SK-N-SH (cell line): Measurements from ENCODE around the gene SGF29. TPM values are rescaled to one million over a fixed set of nuclear protein-coding genes. Genes with fewer than 3 reads are reported as not detected.

ENCODE experiments used
- CTCF ChIA-PET: fragments of 300-600, 350-600 bp; formaldehyde crosslinking; extraction: SDS; loops from one replicate; lab custom pipeline; 2021; lab: Yijun Ruan, JAX
- POLR2A ChIA-PET: fragments of 350-600 bp; sonication (Branson Sonifier 250); formaldehyde crosslinking; extraction: SDS; loops from one replicate; lab custom pipeline; 2020; ENCODE audit warnings: antibody characterized with exemption, inconsistent platforms; lab: Yijun Ruan, JAX
- DNase-seq: peaks from one replicate; pipeline ENCODE4 v3.0.0; 2012
- H2AFZ ChIP-seq: fragments of 200-600 bp; sonication (generic); 2 replicates; pipeline ENCODE4 v1.8.1; 2016; ENCODE audit warnings: antibody characterized with exemption, mild to moderate bottlenecking, low read depth
- H3F3A ChIP-seq: fragments of 200-600 bp; sonication (generic); replicated peaks from 2 replicates; pipeline ENCODE3; 2016; ENCODE audit warnings: antibody characterized with exemption, mild to moderate bottlenecking; ENCODE audit not compliant: insufficient read depth
- H3K27ac ChIP-seq, 2 experiments: fragments of 200-500 bp in 1 of 2; fragments of 200-600 bp in 1 of 2; sonication (Bioruptor generic) in 1 of 2; sonication (generic), shearing (Covaris generic) in 1 of 2; 2 replicates each; pipeline versions ENCODE4 v1.5.1 to v1.6.1; 2014 to 2016; ENCODE audit warnings: low read depth in 2 of 2, inconsistent platforms in 1 of 2, low read length in 1 of 2, mild to moderate bottlenecking in 1 of 2, mixed read lengths in 1 of 2
- H3K27me3 ChIP-seq: fragments of 200-600 bp; sonication (generic), shearing (Covaris generic); 2 replicates; pipeline ENCODE4 v1.6.1; 2016; ENCODE audit warnings: mixed run types; ENCODE audit not compliant: insufficient read depth
- H3K36me3 ChIP-seq, 2 experiments: fragments of 200-500 bp in 1 of 2; fragments of 200-600 bp in 1 of 2; sonication (Bioruptor generic) in 1 of 2; sonication (generic) in 1 of 2; replicated peaks in 1 of 2; 2 replicates each; pipeline versions ENCODE3 to v1.5.1; 2014 to 2016; ENCODE audit warnings: low read length in 1 of 2, mild to moderate bottlenecking in 1 of 2; ENCODE audit not compliant: insufficient read depth in 2 of 2, control insufficient read depth in 1 of 2
- H3K4me1 ChIP-seq, 2 experiments: fragments of 200-500 bp in 1 of 2; fragments of 200-600 bp in 1 of 2; sonication (Bioruptor generic) in 1 of 2; sonication (generic), shearing (Covaris generic) in 1 of 2; 2 replicates each; pipeline versions ENCODE4 v1.5.1 to v1.6.1; 2014 to 2016; ENCODE audit warnings: low read depth in 1 of 2, low read length in 1 of 2, mixed run types in 1 of 2; ENCODE audit not compliant: insufficient read depth in 2 of 2, control insufficient read depth in 1 of 2
- H3K4me2 ChIP-seq: fragments of 200-600 bp; sonication (generic), shearing (Covaris generic); 2 replicates; pipeline ENCODE4 v1.6.1; 2017; ENCODE audit warnings: mixed run types
- H3K4me3 ChIP-seq, 2 experiments: fragments of 200-500 bp in 1 of 2; fragments of 200-600 bp in 1 of 2; sonication (Bioruptor generic) in 1 of 2; sonication (generic), shearing (Covaris generic) in 1 of 2; 2 replicates each; pipeline versions ENCODE4 v1.5.1 to v1.8.1; 2014 to 2016; ENCODE audit warnings: low read depth in 2 of 2, inconsistent platforms in 1 of 2, low read length in 1 of 2, mild to moderate bottlenecking in 1 of 2, mixed read lengths in 1 of 2, moderate library complexity in 1 of 2
- H3K79me2 ChIP-seq: fragments of 200-600 bp; sonication (generic); 2 replicates; pipeline ENCODE4 v1.8.1; 2017; ENCODE audit warnings: mild to moderate bottlenecking; ENCODE audit not compliant: insufficient read depth
- H3K9ac ChIP-seq: fragments of 200-600 bp; sonication (generic); 2 replicates; pipeline ENCODE4 v1.6.1; 2017; ENCODE audit warnings: mixed run types
- H3K9me2 ChIP-seq: fragments of 200-600 bp; sonication (generic); 2 replicates; pipeline ENCODE4 v1.6.1; 2017; ENCODE audit warnings: mixed run types
- H3K9me3 ChIP-seq: fragments of 200-600 bp; sonication (generic); 2 replicates; pipeline ENCODE4 v1.6.1; 2017; ENCODE audit warnings: mixed run types, mild to moderate bottlenecking, moderate library complexity
- H4K20me1 ChIP-seq: fragments of 200-600 bp; sonication (generic); 2 replicates; pipeline ENCODE4 v1.6.1; 2017; ENCODE audit warnings: mild to moderate bottlenecking, mixed run types; ENCODE audit not compliant: insufficient read depth
- CHD2 ChIP-seq: fragments of 150-350 bp; IDR thresholded peaks from 2 replicates; pipeline ENCODE4 v1.6.1; 2018; ENCODE audit warnings: low read length; ENCODE audit not compliant: partially characterized antibody
- CTCF ChIP-seq: fragments of 200-600 bp; sonication (generic); IDR thresholded peaks from 2 replicates; pipeline ENCODE4 v1.6.1; 2017; ENCODE audit warnings: antibody characterized with exemption, mild to moderate bottlenecking, moderate library complexity
- ELF1 ChIP-seq: IDR thresholded peaks from 2 replicates; pipeline ENCODE4 v1.4.0; 2012
- EP300 ChIP-seq, 2 experiments: IDR thresholded peaks; 2 replicates each; pipeline versions ENCODE4 v1.4.0 to v1.6.1; 2012; ENCODE audit warnings: borderline replicate concordance in 1 of 2, low read depth in 1 of 2, low read length in 1 of 2
- GATA2 ChIP-seq: sonication (generic); formaldehyde crosslinking; IDR thresholded peaks from 2 replicates; pipeline ENCODE4 v1.5.0; 2020; ENCODE audit warnings: mild to moderate bottlenecking, missing genetic modification reagents
- JUND ChIP-seq: IDR thresholded peaks from 2 replicates; pipeline ENCODE4 v1.4.0; 2012
- MAX ChIP-seq: IDR thresholded peaks from 2 replicates; pipeline ENCODE4 v1.4.0; 2012; ENCODE audit warnings: low read depth
- MXI1 ChIP-seq: IDR thresholded peaks from 2 replicates; pipeline ENCODE4 v1.6.1; 2012; ENCODE audit warnings: mild to moderate bottlenecking, low read depth, low read length, improper control_type of control experiment
- NFIC ChIP-seq: IDR thresholded peaks from 2 replicates; pipeline ENCODE4 v1.4.0; 2012; ENCODE audit warnings: borderline replicate concordance
- NRF1 ChIP-seq: IDR thresholded peaks from 2 replicates; pipeline ENCODE4 v1.6.1; 2012; ENCODE audit warnings: low read depth, mild to moderate bottlenecking, low read length
- POLR2AphosphoS5 ChIP-seq: IDR thresholded peaks from 2 replicates; pipeline ENCODE4 v1.6.1; 2012; ENCODE audit warnings: low read depth, low read length
- RAD21 ChIP-seq: IDR thresholded peaks from 2 replicates; pipeline ENCODE4 v1.6.1; 2012; ENCODE audit warnings: mild to moderate bottlenecking, low read length
- RCOR1 ChIP-seq: fragments of 150-350 bp; IDR thresholded peaks from 2 replicates; pipeline ENCODE4 v1.6.1; 2017; ENCODE audit warnings: antibody characterized with exemption, low read length
- REST ChIP-seq: IDR thresholded peaks from 2 replicates; pipeline ENCODE4 v1.6.1; 2012; ENCODE audit warnings: mild to moderate bottlenecking, low read depth, low read length, moderate library complexity
- RXRA ChIP-seq: IDR thresholded peaks from 2 replicates; pipeline ENCODE4 v1.4.0; 2012; ENCODE audit warnings: low read depth, mild to moderate bottlenecking, borderline replicate concordance
- SIN3A ChIP-seq: IDR thresholded peaks from 2 replicates; pipeline ENCODE4 v1.6.1; 2012; ENCODE audit warnings: low read depth, mild to moderate bottlenecking, low read length, moderate library complexity, borderline replicate concordance
- SMC3 ChIP-seq: IDR thresholded peaks from 2 replicates; pipeline ENCODE4 v1.6.1; 2012; ENCODE audit warnings: low read depth, low read length, improper control_type of control experiment
- TCF12 ChIP-seq: IDR thresholded peaks from 2 replicates; pipeline ENCODE4 v1.4.0; 2012
- TEAD4 ChIP-seq: IDR thresholded peaks from 2 replicates; pipeline ENCODE4 v1.4.0; 2012; ENCODE audit warnings: mild to moderate bottlenecking, borderline replicate concordance; ENCODE audit not compliant: insufficient read depth
- USF1 ChIP-seq: IDR thresholded peaks from 2 replicates; pipeline ENCODE4 v1.4.0; 2012; ENCODE audit warnings: low read depth, borderline replicate concordance
- WGBS: methylation state at CpG from one replicate; pipeline ENCODE4 v1.1.6; 2017; ENCODE audit warnings: low lambda C conversion rate; 5-methylcytosine and 5-hydroxymethylcytosine counted together
- polyA plus RNA-seq, 3 experiments: library from polyadenylated mRNA; depleted of rRNA; stranded (reverse); fragments of >200 nt; gene quantifications; 2 replicates each; pipeline ENCODE4 v1.2.3, GENCODE V29; 2012

SGF29 gene
- polyA plus RNA-seq, 1 of the 3 experiments (the other 2 are of a cell fraction) = 4.6 TPM

- no peak overlapping the region for H3K4me3 ChIP-seq
- 0 out of 2 replicates have a peak, but pooled peaks cover 11% of the 10 kb centered on the region for H3K79me2 ChIP-seq
- peaks cover 0 to 6% of the 10 kb centered on the region in 2 experiments for H3K36me3 ChIP-seq
- no peaks in the 10 kb centered on the region for H3K27me3 ChIP-seq
- no peak for DNase-seq
- no peak overlapping the region for H3K4me2 ChIP-seq
- CTCF ChIA-PET = interaction anchor here (0.9 to 1.0 kb wide), 2 partner anchors 14 kb away, joined by 3 read pairs; no protein-coding TSS in a partner anchor
- no peaks in the 10 kb centered on the region for H3K9me2 ChIP-seq
- no peak overlapping the region for H3K27ac ChIP-seq
- WGBS = 93% methylated on average over 5 of the region's 5 CpGs
- H4K20me1 ChIP-seq = no peaks in the 10 kb centered on the region
- POLR2A ChIA-PET = no interaction called here
- H2AFZ ChIP-seq = no peak overlapping the region
- no peak overlapping the region for H3K9ac ChIP-seq
- H3K9me3 ChIP-seq = no peaks in the 10 kb centered on the region
- no peaks in the 10 kb centered on the region for H3F3A ChIP-seq
- no peak for TF ChIP-seq MXI1
- TF ChIP-seq TCF12 = no peak
- TF ChIP-seq MAX = no peak
- TF ChIP-seq NFIC = no peak
- peaks cover 0 to under 1% of the 10 kb centered on the region in 2 experiments; a peak in 1 of 4 replicates for H3K4me1 ChIP-seq
These were observed 15.3 kb downstream of the SGF29 start for GRCh38 chr16:28569021-28569420.

- no peak overlapping the region for H3K4me2 ChIP-seq
- no peaks in the 10 kb centered on the region for H3K27me3 ChIP-seq
- H3K4me3 ChIP-seq = no peak overlapping the region
- H3K9me3 ChIP-seq = no peaks in the 10 kb centered on the region
- POLR2A ChIA-PET = no interaction called here
- H3K9me2 ChIP-seq = no peaks in the 10 kb centered on the region
- WGBS = 97% methylated on average over 4 of the region's 4 CpGs
- DNase-seq = no peak
- H3K27ac ChIP-seq = no peak overlapping the region
- no peak overlapping the region for H2AFZ ChIP-seq
- no peaks in the 10 kb centered on the region for H4K20me1 ChIP-seq
- peaks cover 0 to 8% of the 10 kb centered on the region in 2 experiments; a peak in 1 of 4 replicates for H3K4me1 ChIP-seq
- CTCF ChIA-PET = interaction anchor here (1.0 kb wide), 1 partner anchor 15 kb away, joined by 3 read pairs; no protein-coding TSS in a partner anchor
- 0 out of 2 replicates have a peak, but pooled peaks cover 11% of the 10 kb centered on the region for H3K79me2 ChIP-seq
- peaks cover 0 to 6% of the 10 kb centered on the region in 2 experiments for H3K36me3 ChIP-seq
- no peaks in the 10 kb centered on the region for H3F3A ChIP-seq
- H3K9ac ChIP-seq = no peak overlapping the region
- TF ChIP-seq GATA2 (CRISPR knock-in tag) (no peak), CTCF (no peak), POLR2AphosphoS5 (no peak), RXRA (no peak), CHD2 (no peak), USF1 (no peak), TCF12 (no peak), SMC3 (no peak), ELF1 (no peak), RCOR1 (no peak), RAD21 (no peak), TEAD4 (no peak), REST (no peak), NRF1 (no peak), EP300 (IDR thresholded peaks at IDR 0.05; ENCODE audit: borderline replicate concordance in 1 of 2, low read depth in 1 of 2, low read length in 1 of 2) (no peak), JUND (no peak), SIN3A (no peak)
These were observed 16.4 kb downstream of the SGF29 start for GRCh38 chr16:28569968-28570752.
